ENCODE results near the gene SLC7A5. TPM values are rescaled to one million over a fixed set of nuclear protein-coding genes. Genes with fewer than 3 reads are reported as not detected.

Gene SLC7A5
- total and polyA plus RNA-seq, 2 experiments from 2014 or later = 69.9 to 79.0 TPM

- 87 to 90% methylated on average over 7 to 8 of the region's 8 CpGs for WGBS, 2 experiments (ENCODE audit: low coverage in 1 of 2, low lambda C conversion rate in 2 of 2, missing lambda C conversion rate in 2 of 2)
These were observed 66.6 kb downstream of the SLC7A5 start for GRCh38 chr16:87802670-87803069.

GRCh38 chr16:87801679-87802259 lies 67.5 kb downstream of the SLC7A5 start:
- H4K20me1 ChIP-seq (ENCODE audit: insufficient read depth) = no peaks in the 10 kb centered on the region
- no peaks in the 10 kb centered on the region for H3K27me3 ChIP-seq (replicated peaks; ENCODE audit: insufficient read depth)
- 73 to 80% methylated on average over 15 to 16 of the region's 16 CpGs for WGBS, 2 experiments (ENCODE audit: low coverage in 1 of 2, low lambda C conversion rate in 2 of 2, missing lambda C conversion rate in 2 of 2)
- DNase-seq = no peak
- H3K36me3 ChIP-seq (ENCODE audit: low read depth) = no peaks in the 10 kb centered on the region
- no peaks in the 10 kb centered on the region for H3K9me3 ChIP-seq (ENCODE audit: low read depth)
- no peaks in the 10 kb centered on the region for H3K9me2 ChIP-seq (ENCODE audit: insufficient read depth)
- no peak overlapping the region for H3K4me3 ChIP-seq
- H3K4me2 ChIP-seq (ENCODE audit: unreplicated experiment) = no peak overlapping the region
- TF ChIP-seq EZH2phosphoT487 (IDR thresholded peaks at IDR 0.05; ENCODE audit: insufficient read depth, low read depth) (no peak), EZH2 (IDR thresholded peaks at IDR 0.05; ENCODE audit: insufficient read depth, poor library complexity, severe bottlenecking) (no peak)
- no peaks in the 10 kb centered on the region for H3K79me2 ChIP-seq (ENCODE audit: insufficient read depth)
- no peaks in the 10 kb centered on the region for H3F3A ChIP-seq (ENCODE audit: insufficient read depth)
- in situ Hi-C loops (cut with MboI) = no loop called here
- no peak overlapping the region for H3K9ac ChIP-seq
- peaks cover 10% of the 10 kb centered on the region for H3K4me1 ChIP-seq (ENCODE audit: insufficient read depth)
- H2AFZ ChIP-seq = no peak overlapping the region
- no peak overlapping the region for H3K27ac ChIP-seq

More at GRCh38 chr16:87802670-87803069, 66.6 kb downstream of the SLC7A5 start:
- Histone ChIP-seq H3K9me2 (ENCODE audit: insufficient read depth) (no peaks in the 10 kb centered on the region), H4K20me1 (ENCODE audit: insufficient read depth) (no peaks in the 10 kb centered on the region), H2AFZ (no peak overlapping the region), H3K79me2 (ENCODE audit: insufficient read depth) (no peaks in the 10 kb centered on the region), H3K4me3 (no peak overlapping the region), H3K9ac (no peak overlapping the region), H3K4me1 (ENCODE audit: insufficient read depth) (peaks cover 18% of the 10 kb centered on the region), H3K27ac (no peak overlapping the region), H3F3A (ENCODE audit: insufficient read depth) (peaks cover 7% of the 10 kb centered on the region; the same call in 1 of the 2 replicates), H3K9me3 (ENCODE audit: low read depth) (no peaks in the 10 kb centered on the region), H3K27me3 (replicated peaks; ENCODE audit: insufficient read depth) (no peaks in the 10 kb centered on the region), H3K36me3 (ENCODE audit: low read depth) (no peaks in the 10 kb centered on the region), H3K4me2 (ENCODE audit: unreplicated experiment) (no peak overlapping the region)
- in situ Hi-C loops (cut with MboI) = no loop called here
- TF ChIP-seq EZH2 (IDR thresholded peaks at IDR 0.05; ENCODE audit: insufficient read depth, poor library complexity, severe bottlenecking) = no peak
- no peak for TF ChIP-seq EZH2phosphoT487 (IDR thresholded peaks at IDR 0.05; ENCODE audit: insufficient read depth, low read depth)
- no peak for DNase-seq

DNA sequence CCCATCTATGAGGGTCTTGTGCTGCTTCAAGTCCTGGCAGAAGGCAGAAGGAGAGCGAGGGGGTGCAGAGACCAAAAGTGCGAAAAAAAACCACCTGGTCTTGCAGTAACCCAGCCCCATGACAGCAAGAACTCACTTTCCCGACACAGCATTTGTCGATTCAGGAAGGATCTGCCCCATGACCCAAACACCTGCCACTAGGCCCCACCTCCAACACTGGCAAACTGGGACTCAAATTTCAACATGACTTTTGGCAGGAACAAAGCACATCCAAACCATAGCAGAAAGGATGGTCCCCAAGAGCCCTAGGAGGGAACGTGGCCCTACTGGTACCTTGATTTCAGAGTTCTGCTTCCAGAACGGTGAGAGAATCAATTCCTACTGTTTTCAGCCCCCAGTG lies 68.8 kb downstream of the SLC7A5 start:
- no peaks in the 10 kb centered on the region for H3K36me3 ChIP-seq (ENCODE audit: low read depth)
- H3K27ac ChIP-seq = no peak overlapping the region
- no peaks in the 10 kb centered on the region for H3K9me2 ChIP-seq (ENCODE audit: insufficient read depth)
- H3F3A ChIP-seq (ENCODE audit: insufficient read depth) = no peaks in the 10 kb centered on the region
- no peak overlapping the region for H3K4me2 ChIP-seq (ENCODE audit: unreplicated experiment)
- H3K4me3 ChIP-seq = no peak overlapping the region
- no peak overlapping the region for H3K9ac ChIP-seq
- in situ Hi-C loops (cut with MboI) = no loop called here
- no peaks in the 10 kb centered on the region for H3K9me3 ChIP-seq (ENCODE audit: low read depth)
- H3K4me1 ChIP-seq (ENCODE audit: insufficient read depth) = no peaks in the 10 kb centered on the region; the same call in 1 of the 2 replicates
- no peaks in the 10 kb centered on the region for H4K20me1 ChIP-seq (ENCODE audit: insufficient read depth)
- WGBS, 2 experiments (ENCODE audit: low coverage in 1 of 2, low lambda C conversion rate in 2 of 2, missing lambda C conversion rate in 2 of 2) = 84 to 88% methylated on average over 6 of the region's 6 CpGs
- no peaks in the 10 kb centered on the region for H3K79me2 ChIP-seq (ENCODE audit: insufficient read depth)
- no peak for DNase-seq
- H3K27me3 ChIP-seq (replicated peaks; ENCODE audit: insufficient read depth) = no peaks in the 10 kb centered on the region
- H2AFZ ChIP-seq = no peak overlapping the region
- no peak for TF ChIP-seq EZH2phosphoT487 (IDR thresholded peaks at IDR 0.05; ENCODE audit: insufficient read depth, low read depth)
- TF ChIP-seq EZH2 (IDR thresholded peaks at IDR 0.05; ENCODE audit: insufficient read depth, poor library complexity, severe bottlenecking) = no peak

DNA sequence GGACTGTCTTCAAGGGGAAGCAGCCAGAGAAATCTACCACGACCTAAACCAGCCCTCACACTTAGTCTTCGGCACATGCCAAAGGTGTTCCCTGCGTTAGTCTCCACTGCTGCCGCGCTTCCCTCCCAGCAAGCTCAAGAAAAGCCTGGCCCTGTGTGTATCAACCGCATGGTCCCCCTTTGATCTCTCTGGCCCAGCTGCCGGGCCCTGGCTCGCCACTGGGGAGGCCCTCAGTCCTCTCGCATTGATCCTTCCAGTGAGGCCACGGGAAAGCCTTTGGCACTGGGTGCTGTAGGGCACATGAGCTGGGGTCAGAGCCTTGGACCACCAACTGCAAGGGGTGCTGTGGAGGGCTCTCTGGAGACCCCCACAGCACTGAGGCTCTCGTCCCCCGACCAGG lies 74.0 kb downstream of the SLC7A5 start:
- no peak for DNase-seq
- Histone ChIP-seq H3K27ac (no peak overlapping the region), H3K79me2 (ENCODE audit: insufficient read depth) (no peaks in the 10 kb centered on the region), H3K27me3 (replicated peaks; ENCODE audit: insufficient read depth) (no peaks in the 10 kb centered on the region), H3F3A (ENCODE audit: insufficient read depth) (0 out of 2 replicates have a peak, but pooled peaks cover 3% of the 10 kb centered on the region), H3K4me2 (ENCODE audit: unreplicated experiment) (no peak overlapping the region), H3K4me1 (ENCODE audit: insufficient read depth) (peaks cover 6% of the 10 kb centered on the region; the same call in 1 of the 2 replicates), H3K9me2 (ENCODE audit: insufficient read depth) (no peaks in the 10 kb centered on the region), H3K36me3 (ENCODE audit: low read depth) (no peaks in the 10 kb centered on the region), H3K9me3 (ENCODE audit: low read depth) (no peaks in the 10 kb centered on the region), H3K4me3 (no peak overlapping the region), H3K9ac (no peak overlapping the region), H4K20me1 (ENCODE audit: insufficient read depth) (no peaks in the 10 kb centered on the region), H2AFZ (no peak overlapping the region)
- TF ChIP-seq EZH2 (IDR thresholded peaks at IDR 0.05; ENCODE audit: insufficient read depth, poor library complexity, severe bottlenecking) (no peak), EZH2phosphoT487 (IDR thresholded peaks at IDR 0.05; ENCODE audit: insufficient read depth, low read depth) (no peak)
- in situ Hi-C loops (cut with MboI) = no loop called here
- WGBS, 2 experiments (ENCODE audit: low coverage in 1 of 2, low lambda C conversion rate in 2 of 2, missing lambda C conversion rate in 2 of 2) = 71 to 77% methylated on average over 12 of the region's 12 CpGs
